DMS 273 (cell line): ENCODE results near the gene ITPRIPL2.

Experiments used
- DNase-seq: peaks from one replicate; lab custom pipeline; 2025; ENCODE audit not compliant: unreplicated experiment; lab: John Stamatoyannopoulos, UW

The ITPRIPL2 gene

GRCh38 chr16:19093631-19094541 is 19.9 kb upstream of the ITPRIPL2 start:
- DNase-seq, result no peak

GRCh38 chr16:19094542-19095365 is 19.0 kb upstream of the ITPRIPL2 start:
- peak; percentile 49 for DNase-seq

- DNase-seq, result no peak
Observed at GRCh38 chr16:19095654-19096053, 18.1 kb upstream of the ITPRIPL2 start.

GRCh38 chr16:19098173-19098572 is 15.6 kb upstream of the ITPRIPL2 start:
- DNase-seq, result no peak

- DNase-seq, result no peak
Observed at GRCh38 chr16:19102187-19102872, 11.4 kb upstream of the ITPRIPL2 start.

- no peak for DNase-seq
Observed at GRCh38 chr16:19104607-19105006, 9.2 kb upstream of the ITPRIPL2 start.

GRCh38 chr16:19105131-19105530 is 8.6 kb upstream of the ITPRIPL2 start:
- DNase-seq, result no peak

- no peak for DNase-seq
Observed at GRCh38 chr16:19105891-19106624, 7.7 kb upstream of the ITPRIPL2 start.

- no peak for DNase-seq
Observed at GRCh38 chr16:19106625-19107020, 7.1 kb upstream of the ITPRIPL2 start.

GRCh38 chr16:19108409-19109287 is 5.1 kb upstream of the ITPRIPL2 start:
- no peak for DNase-seq

GRCh38 chr16:19109288-19109664 is 4.5 kb upstream of the ITPRIPL2 start:
- DNase-seq, result no peak

- no peak for DNase-seq
Observed at GRCh38 chr16:19110537-19111360, 3.0 kb upstream of the ITPRIPL2 start.

- DNase-seq, result no peak
Observed at GRCh38 chr16:19112099-19112407, 1.7 kb upstream of the ITPRIPL2 start.

- peak; percentile 45 for DNase-seq
Observed at GRCh38 chr16:19114359-19115147, 789 bp downstream of the ITPRIPL2 start.

- DNase-seq, result no peak
Observed at GRCh38 chr16:19115148-19116021, 1.6 kb downstream of the ITPRIPL2 start.

GRCh38 chr16:19116711-19117449 is 3.1 kb downstream of the ITPRIPL2 start:
- DNase-seq, result no peak
